ENCODE data around the gene RIMBP2.

- no peak for TF ChIP-seq POLR2A (IDR thresholded peaks at IDR 0.05; ENCODE audit: low read depth, low read length)
- no peak for TF ChIP-seq POLR2AphosphoS5 (IDR thresholded peaks at IDR 0.05; ENCODE audit: low read depth, low read length)
These were observed 126.4 kb downstream of the RIMBP2 start for GRCh38 chr12:130589540-130590317.

Measured in GM12892 (cell line).